Left hindlimb (tissue), 1 donor: ENCODE results near the gene TTC12.

Source experiments
- DNase-seq: peaks from one replicate; pipeline ENCODE4 v3.0.0-alpha.2; 2018

TTC12 gene

GRCh38 chr11:113332023-113332422 lies 17.6 kb downstream of the TTC12 start:
- DNase-seq: no peak

GRCh38 chr11:113332638-113333329 lies 18.4 kb downstream of the TTC12 start:
- no peak for DNase-seq

DNA sequence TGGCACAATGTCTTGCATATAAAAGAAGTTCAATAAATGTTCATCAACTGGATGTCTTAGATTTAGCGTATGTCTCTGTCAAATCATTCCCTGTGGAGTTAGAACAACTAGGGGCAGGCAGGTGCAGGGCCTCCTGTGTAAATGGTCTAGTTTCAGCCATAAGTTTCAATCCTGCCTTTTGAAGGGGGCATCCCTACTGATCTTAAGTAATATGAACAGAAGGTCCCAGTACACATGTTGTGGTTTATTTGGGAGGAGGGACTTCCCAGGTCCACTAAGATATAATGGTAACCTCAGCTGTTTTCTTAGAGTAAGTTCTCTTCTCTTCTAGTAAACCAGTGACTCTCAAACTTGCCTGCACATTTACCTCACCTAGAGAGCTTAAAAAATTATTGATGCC lies 19.8 kb downstream of the TTC12 start:
- DNase-seq: no peak

GRCh38 chr11:113338730-113339129 lies 24.3 kb downstream of the TTC12 start:
- DNase-seq: no peak

DNA sequence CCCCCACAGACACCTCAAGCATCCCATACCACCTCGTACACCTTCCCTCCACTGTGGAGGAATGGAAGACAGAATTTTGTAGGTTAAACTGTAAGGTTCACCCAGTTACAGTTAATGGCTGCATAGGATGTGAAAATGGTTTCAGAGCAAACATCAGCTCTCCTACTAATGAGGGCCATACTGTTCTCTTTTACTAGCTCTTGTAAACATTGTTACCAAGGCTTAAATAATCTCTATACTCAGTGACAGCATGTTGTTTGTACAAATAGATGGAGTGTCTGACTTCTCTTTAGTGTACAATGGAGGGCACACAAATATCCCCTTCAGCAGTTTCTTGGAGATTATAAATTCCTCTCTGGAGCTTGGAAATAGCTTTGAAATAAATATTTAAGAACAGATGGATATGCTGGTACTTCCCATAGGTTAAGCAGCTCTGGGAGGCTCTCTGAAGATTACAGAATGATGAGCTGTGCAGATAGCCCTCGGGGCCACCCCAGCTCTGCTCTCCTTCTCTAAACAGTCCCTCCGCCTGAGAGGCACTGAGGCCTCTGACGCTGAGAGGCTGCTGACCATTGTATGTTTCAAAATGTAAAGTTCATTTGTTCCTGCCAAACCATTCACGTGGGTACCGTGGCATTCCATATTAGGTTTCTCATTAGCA lies 25.7 kb downstream of the TTC12 start:
- DNase-seq: no peak

DNA sequence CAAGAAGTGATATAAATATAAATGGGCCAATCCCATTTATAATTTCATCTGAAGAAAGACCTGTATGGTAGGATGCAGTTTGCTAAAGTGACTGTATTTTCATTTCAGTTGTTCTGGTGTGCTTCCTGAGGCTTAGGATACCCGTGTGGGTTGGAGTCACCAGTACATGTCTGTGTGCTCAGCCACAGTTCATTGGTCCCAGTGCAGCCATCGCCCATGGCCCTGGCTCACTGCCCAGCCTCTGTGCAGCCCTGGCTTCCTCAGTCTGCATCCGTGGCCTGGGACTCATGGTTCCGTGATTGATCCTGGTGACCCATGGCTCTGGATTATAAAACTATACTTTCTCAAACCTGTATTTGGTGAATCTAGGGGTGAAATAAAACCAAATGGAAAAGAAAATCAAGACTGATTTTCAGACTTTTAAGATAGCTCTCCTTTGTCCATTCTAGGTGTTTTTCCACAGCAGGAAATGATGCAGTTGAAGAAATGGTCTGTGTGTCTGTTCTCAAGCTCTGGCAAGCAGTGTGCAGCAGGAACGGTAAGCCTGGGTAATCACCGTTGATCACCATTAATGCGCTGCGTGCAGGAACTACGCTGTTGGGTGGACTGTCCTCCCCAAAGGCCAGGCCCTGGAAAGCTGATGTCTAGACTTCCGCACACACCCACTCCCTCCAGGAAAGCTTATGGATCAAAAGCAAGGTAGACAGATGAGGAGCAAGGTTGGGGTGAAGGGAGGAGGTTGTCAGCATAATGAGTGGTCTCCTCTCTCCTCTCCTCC lies 27.2 kb downstream of the TTC12 start:
- DNase-seq: no peak

DNA sequence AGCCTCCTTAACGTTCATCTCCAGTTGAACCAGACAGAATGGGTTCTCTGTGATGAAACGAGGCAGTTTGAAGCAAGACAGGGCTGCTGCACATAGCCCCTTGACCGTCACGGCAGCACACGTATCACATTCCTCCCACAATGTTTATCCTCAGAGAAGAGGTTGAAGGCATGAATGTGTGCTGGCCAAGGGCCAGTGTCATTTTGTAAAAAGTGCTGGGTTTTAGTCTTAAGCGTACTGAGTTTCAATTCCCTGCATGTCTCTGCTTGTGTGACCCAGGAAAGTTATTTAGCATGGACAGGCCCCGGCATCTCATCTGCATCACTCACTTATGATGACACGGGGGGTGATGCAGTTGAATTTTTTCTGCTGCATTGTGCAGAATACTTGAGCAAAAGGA lies 31.6 kb downstream of the TTC12 start:
- no peak for DNase-seq

- no peak for DNase-seq
Observed at GRCh38 chr11:113349528-113349927, 35.1 kb downstream of the TTC12 start.

DNA sequence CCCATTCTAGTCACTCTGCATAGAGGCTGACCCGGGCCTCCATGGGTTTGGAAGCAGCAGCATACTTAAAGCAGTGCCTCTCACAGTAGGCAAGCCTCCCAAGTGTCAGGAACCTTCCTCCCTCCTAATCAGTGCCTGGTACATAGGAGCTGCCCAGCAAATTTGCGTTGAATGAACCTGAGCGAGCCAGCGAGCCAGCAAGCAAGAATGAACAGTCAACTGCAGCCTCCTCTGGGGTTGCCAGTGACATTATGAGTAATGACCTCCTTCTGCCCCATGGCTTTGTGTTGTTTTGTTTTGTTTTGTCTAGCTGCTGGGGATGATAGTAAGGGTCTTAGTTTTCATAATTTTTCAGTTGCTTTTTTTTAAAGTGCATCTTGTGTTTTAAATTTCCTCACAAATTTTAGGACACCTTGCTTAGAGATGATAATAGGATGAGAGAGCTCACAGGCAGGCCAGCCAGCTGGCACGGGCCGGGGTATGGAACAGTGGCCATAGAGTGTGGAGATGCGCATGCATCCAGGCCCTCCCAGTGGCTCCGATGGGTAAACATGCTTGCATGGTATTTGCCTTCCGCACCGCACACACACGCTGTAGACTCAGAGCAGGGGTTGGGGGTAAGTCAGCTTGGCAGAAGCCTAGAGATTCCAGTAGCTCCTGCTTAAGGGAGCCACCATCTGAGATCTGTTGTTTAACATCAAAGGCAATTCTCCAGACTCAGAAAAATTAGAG lies 36.1 kb downstream of the TTC12 start:
- no peak for DNase-seq

DNA sequence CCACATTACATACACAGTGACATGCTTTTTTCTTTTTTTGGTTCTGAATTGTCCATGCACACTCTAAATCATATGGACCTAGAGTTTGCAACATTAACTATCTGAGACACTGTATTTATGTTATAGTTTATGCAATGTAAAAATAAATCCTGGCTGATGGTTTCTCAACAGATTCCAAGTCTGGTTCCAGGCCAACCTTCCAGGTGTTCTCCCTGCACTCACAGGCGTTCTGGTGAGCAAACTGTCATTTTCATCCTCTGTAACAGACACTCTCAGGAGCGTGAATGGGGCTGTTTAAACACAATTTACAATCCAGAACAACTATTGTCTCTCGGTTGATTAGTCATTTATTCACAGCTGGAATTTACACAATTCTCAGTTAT lies 36.7 kb downstream of the TTC12 start:
- no peak for DNase-seq

DNA sequence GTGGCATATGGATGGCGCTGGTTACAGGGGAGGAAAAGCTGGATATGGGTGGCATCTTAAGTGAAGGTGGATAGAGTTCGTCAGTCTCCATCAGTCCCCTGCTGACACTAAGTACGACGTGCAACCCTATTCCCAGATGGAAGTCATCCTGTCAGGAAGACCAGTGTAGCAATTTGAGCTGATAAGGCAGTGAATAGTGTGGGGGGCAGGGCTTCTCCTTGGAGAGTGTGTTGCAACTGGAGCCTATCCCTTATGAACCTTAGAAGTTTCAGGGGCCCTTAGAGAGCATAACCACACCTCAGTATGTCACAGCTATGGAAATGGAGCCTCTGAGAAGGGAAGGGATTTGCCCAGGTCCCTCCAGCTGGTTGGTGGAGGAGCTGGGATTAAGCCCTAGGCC lies 37.1 kb downstream of the TTC12 start:
- no peak for DNase-seq

DNA sequence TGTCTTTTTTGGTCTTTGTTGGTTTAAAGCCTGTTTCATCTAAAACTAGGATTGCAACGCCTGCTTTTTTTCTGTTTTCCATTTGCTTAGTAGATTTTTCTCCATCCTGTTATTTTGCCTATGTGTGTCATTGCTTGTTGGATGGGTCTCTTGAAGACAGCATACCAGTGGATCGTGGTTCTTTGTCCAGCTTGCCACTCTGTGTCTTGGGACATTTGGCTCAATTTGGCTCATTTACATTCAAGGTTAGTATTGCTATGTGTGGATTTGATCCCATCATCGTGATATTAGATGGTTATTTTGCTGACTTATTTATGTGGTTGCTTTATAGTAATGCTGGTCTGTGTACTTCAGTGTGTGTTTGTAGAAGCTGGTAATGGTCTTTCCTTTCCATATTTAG lies 41.8 kb downstream of the TTC12 start:
- no peak for DNase-seq

DNA sequence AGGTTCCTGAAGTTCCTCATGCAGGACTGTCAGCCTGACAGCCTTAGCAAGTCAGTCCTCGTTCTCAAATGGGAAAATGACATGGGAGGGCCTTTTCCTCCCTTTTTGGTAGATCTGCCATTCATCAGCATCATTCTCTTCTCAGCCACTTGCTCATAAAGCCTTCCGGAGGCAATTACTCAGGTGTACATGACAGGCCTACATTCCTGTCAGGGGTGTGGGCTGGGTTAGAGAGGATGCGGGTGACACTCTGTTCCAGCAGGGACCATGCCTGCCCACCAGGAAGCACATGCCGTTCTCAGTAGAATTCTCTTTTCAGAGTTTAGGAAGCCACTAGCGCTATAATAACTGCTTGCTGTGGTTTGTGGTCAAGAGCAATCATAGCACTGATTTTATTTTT lies 49.0 kb downstream of the TTC12 start:
- no peak for DNase-seq

DNA sequence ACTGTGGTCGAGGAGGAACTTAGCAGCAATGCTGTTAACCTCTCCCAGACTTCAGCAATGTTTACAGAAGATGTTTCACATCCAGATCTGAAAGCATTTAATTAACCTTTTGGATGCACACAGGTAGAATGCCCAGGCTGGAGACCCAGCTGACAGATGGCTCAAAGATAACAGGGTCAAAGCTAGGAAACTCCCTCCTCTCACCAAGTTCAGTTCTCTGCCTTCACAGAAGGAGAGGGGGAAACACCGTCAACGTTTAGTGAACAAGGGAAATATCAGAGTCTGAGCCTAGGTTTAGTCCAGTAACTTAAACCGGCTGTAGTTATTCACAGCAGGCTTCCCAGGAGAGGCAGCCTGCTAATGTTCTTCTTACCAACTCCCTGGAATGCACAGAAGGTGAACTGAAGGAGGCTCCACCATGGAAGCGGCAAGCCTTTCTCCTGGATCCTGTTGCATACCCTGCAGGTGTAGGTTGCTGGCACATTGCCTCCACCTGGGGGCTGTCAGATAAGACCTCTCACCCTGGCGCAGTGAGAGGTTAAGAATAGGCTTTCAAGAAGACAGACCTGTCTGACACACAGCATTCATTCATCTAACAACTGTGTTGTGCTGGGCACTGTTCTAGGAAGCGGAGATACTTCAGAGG lies 49.7 kb downstream of the TTC12 start:
- no peak for DNase-seq

DNA sequence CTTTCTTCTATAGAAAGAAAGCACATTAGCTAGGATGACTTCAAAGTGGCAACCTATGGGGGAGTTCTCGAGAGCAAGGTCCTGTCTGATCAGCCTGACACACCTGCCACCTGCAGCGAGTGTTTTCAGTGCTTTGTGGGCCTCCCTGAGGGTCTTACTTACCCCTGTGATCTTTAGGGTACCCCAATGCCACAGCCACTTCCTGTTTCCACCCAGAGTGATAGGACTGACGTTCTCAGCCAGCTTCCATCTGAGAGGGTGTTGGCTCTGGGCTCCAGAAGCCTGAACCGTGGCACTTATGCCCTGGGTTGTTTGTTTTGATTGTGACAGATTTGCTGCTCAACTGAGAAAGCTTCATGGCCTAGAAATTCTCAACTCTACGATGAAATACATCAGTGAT lies 51.5 kb downstream of the TTC12 start:
- DNase-seq: no peak

DNA sequence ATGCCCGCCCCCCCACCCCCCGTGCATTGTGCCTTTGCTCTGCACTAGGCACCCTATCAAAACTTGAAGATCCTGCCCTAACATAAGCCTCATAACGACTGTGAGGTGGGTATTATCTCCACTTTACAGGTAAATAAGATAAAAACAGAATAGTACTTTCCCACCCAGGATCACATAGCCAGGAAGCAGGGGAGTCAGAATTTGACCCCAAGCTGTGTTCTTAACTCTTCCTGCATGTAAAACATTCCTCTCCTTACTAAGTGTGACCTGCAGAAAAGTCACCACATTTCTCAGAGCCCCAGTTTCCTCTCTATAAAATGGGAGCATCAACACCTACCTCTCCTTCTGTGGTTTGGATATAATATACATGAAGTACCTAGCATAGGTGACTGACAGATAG lies 55.0 kb downstream of the TTC12 start:
- DNase-seq: no peak

DNA sequence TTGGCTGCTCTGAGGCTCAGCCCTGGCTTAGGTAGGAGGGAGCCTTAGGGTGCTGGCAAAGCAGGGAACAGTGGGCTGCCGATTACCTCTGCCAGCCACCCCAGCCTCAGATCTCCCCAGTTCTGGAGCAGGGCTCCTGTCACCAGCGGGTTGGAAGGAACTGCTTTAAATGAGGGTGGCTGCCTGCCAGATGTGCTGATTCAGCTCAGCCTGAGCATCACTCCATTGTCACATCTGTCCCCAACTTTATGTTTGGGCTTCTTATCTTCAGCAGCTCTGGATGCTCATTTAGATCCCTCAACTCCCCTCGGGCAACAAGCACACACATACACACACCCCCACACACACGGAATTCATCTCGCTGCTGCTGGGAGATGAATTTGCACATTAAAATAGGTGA lies 56.3 kb downstream of the TTC12 start:
- no peak for DNase-seq

- no peak for DNase-seq
Observed at GRCh38 chr11:113372309-113372708, 57.9 kb downstream of the TTC12 start.

DNA sequence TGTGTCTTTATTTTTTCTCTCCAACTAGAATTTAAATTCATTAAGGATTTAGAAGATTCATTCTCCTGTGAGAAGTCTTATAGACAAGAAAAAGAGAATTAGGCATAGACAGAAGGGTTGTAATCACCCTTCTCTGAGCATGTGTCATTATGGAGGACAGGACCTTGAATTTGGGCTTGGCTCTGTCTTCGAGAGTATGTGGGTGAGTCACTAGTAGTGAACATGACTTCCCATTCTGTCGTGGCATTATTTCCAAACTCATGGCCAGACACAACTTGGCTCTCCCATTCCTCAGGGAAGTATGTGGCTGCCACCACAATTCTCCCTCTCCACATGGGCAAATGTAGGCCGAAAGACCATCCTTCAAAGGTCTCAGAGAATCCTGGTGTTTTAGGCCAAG lies 58.9 kb downstream of the TTC12 start:
- no peak for DNase-seq

GRCh38 chr11:113373981-113374560 lies 59.7 kb downstream of the TTC12 start:
- no peak for DNase-seq

DNA sequence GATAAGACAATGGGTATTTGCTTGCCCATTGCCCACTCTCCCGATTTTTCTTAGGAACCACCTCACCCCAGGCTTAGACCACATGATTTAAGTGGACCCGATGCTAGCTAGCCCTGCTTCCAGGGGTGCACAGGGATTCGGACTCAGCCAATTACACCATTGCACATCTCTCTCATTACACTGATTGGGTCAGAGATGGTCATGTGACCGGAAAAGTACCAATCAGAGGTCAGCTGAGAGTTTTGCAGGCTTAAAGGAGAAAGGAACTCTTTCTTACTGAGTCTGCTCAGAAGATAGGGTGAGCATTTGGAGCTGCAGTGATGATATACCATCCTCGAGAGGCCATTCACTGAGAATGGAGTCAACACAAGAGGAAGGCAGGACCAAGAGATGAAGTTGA lies 61.0 kb downstream of the TTC12 start:
- no peak for DNase-seq

DNA sequence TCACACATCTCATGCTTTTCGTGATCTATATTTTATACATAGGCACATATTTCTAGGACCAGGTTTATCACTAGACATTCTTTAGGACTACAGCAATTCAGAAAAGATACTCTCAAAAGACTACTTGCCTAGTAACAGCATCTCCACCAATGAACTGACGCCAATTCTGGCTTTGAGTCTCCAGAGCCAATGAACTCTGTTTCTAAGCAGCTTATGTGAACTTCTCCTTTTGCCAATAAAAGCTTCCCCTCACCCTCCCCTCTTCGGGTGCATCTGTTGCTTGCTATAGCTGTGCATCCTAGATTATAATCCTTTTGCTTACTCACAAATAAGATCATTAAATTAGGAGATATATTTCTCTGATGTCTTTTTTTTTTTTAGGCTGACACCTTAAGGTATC lies 61.8 kb downstream of the TTC12 start:
- DNase-seq: no peak
